SW 1271 (cell line): ENCODE data around the gene DNAH9.

Experiments used
- DNase-seq, 2 experiments: peaks; one replicate each; lab custom pipeline; 2025; lab: John Stamatoyannopoulos, UW

The DNAH9 gene

GRCh38 chr17:11598274-11599221 lies at the start of gene DNAH9:
TSS of gene DNAH9 (plus strand) at chr17:11598470. CDS start at chr17:11598499, 29 bp downstream.
- no peak for DNase-seq

- DNase-seq, result no peak
Observed at GRCh38 chr17:11550431-11550830, 47.8 kb upstream of the DNAH9 start.

- no peak for DNase-seq
Observed at GRCh38 chr17:11551442-11551841, 46.8 kb upstream of the DNAH9 start.

- DNase-seq, result no peak
Observed at GRCh38 chr17:11553135-11553534, 45.1 kb upstream of the DNAH9 start.

- DNase-seq, result no peak
Observed at GRCh38 chr17:11554042-11554441, 44.2 kb upstream of the DNAH9 start.

GRCh38 chr17:11554542-11554941 lies 43.7 kb upstream of the DNAH9 start:
- no peak for DNase-seq

- no peak for DNase-seq
Observed at GRCh38 chr17:11555530-11555929, 42.7 kb upstream of the DNAH9 start.

GRCh38 chr17:11557727-11558452 lies 40.4 kb upstream of the DNAH9 start:
- DNase-seq, result no peak

- DNase-seq, result no peak
Observed at GRCh38 chr17:11558681-11559234, 39.5 kb upstream of the DNAH9 start.

GRCh38 chr17:11559601-11560000 lies 38.7 kb upstream of the DNAH9 start:
- DNase-seq, result no peak

GRCh38 chr17:11561281-11561680 lies 37.0 kb upstream of the DNAH9 start:
- DNase-seq, result no peak

- no peak for DNase-seq
Observed at GRCh38 chr17:11561702-11562101, 36.6 kb upstream of the DNAH9 start.

- no peak for DNase-seq
Observed at GRCh38 chr17:11564589-11565380, 33.5 kb upstream of the DNAH9 start.

GRCh38 chr17:11565591-11565990 lies 32.7 kb upstream of the DNAH9 start:
- no peak for DNase-seq

- DNase-seq, result no peak
Observed at GRCh38 chr17:11578998-11579397, 19.3 kb upstream of the DNAH9 start.

GRCh38 chr17:11580677-11581076 lies 17.6 kb upstream of the DNAH9 start:
- no peak for DNase-seq

GRCh38 chr17:11582217-11582616 lies 16.1 kb upstream of the DNAH9 start:
- DNase-seq, result no peak

- DNase-seq, result no peak
Observed at GRCh38 chr17:11583306-11583992, 14.8 kb upstream of the DNAH9 start.

GRCh38 chr17:11589716-11590115 lies 8.6 kb upstream of the DNAH9 start:
- no peak for DNase-seq

- DNase-seq, result no peak
Observed at GRCh38 chr17:11601661-11602060, 3.4 kb downstream of the DNAH9 start.

GRCh38 chr17:11608396-11608795 lies 10.1 kb downstream of the DNAH9 start:
- DNase-seq, result no peak
